G401.6 (cell line): ENCODE data around the gene SH2D3C.

Experiments used
- FAIRE-seq: peaks from 2 replicates; lab custom pipeline; 2012; peaks lifted over from hg19 to GRCh38; lab: Jason Lieb, UNC

The SH2D3C gene

GRCh38 chr9:127808347-127809001, 30.0 kb upstream of the SH2D3C start:
- no peak for FAIRE-seq

DNA sequence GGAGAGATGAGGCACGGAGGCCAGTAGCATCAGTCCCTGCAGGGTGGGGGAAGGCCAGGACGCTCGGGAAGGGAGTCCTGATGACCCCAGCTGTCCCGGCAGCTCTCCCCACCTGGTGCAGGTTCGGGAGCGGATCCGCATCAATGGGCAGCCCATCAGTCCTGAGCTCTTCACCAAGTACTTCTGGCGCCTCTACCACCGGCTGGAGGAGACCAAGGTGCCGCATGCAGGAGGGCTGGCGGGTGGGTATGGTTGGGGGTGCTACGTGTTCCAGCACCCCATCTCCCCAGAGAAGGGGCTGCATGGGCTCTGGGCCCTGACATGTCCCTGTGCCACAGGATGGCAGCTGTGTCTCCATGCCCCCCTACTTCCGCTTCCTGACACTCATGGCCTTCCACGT, 28.4 kb upstream of the SH2D3C start:
- FAIRE-seq = no peak

DNA sequence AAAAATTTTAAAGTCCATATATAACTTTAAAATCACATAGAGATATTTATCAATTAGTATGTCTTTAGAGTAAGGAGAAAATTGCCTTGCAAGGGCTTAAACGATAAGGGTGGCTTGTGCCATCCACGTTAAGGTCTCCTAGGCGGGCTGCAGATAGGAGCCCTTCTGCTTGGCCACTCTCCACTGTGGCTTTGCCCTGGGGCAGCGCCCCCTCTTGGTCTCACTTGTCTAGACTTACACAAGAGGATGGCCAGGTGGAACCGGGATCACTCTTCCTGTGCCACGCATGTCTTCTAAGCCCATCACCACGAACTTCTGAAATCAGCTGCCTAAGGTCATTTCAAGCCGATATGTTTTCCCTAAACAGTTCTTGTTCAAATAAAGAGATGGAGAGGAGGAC, 27.2 kb upstream of the SH2D3C start:
- no peak for FAIRE-seq

DNA sequence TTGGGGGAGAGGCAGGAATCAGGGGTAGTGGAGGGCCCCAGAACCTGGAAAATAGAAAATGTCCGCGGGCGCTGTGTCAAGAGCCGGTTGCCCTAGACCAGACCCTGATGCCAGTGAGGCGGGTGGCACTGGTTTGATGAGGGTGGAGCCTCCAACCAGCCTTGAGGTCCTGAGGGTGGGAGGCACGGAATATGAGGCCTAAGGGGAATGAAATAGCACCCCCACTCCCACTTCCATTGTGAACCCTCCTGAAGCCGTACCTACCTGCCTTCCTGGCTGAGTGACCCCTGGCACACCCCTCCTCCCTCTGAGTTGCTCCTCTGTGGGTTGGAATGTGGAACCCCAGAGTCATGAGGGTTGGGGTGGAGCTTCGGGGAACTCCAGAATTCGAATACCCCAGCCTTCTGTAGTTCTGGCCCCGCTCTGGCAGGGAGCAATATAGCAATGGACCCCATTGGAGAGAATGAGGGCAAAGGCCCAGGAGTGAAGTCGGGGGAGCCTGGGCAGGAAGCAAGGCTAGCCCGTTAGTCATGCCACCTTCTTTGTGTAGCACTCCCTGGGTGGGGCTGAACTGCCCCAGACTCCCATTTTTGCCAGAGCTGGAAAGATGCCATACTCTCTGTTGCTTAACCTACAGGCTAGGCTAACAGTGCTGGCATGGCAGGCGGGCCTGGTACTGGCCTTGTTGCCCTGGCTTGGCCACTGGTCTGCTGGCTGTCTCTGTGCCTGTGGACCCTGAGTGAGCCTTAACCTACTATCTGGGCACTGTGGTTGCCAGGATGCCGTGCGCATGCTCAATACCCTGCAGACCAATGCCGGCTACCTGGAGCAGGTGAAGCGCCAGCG, 25.3 kb upstream of the SH2D3C start:
- FAIRE-seq = no peak

DNA sequence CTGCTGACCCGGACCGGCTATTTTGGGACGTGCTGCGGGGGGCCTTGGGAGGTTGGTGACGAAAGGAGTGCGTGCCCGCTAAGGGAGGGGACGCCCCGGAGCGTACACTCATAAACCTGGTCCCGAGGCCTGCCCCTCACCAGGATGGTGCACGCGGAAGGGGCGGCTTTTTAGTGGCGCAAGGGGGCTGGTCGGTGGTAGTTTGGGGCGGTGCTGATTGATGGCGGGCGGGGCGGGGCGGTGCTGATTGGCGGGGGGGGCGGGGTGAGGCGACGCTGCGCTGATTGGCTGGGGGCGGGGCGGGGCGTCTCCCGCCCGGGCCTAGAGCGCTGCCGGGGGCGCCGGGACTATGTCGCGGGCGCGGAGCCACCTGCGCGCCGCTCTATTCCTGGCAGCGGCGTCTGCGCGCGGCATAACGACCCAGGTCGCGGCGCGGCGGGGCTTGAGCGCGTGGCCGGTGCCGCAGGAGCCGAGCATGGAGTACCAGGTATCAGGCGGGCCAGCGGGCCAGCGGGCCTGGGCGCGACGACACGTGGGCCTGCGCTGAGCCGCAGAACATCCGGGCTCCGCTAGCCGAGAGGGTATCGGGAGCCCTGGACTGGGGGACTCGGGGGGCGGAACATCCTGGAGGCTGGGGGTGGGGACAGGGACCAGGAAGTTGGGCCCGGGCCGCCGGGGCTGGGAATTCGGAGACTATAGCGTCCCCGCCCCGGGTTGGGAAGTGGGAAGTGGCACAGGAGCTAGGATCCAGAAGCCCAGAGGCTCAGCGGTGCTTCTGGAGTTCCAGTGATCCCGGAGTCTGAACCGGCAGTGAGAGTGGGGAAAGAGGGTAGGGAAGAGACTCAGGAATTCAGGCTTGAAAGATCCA, 24.3 kb upstream of the SH2D3C start, which contains the start of gene FPGS:
FPGS (plus strand) TSS at position 307 of the 868 bp plus-strand sequence; CDS start at position 350, 43 bp downstream.
- FAIRE-seq = no peak

DNA sequence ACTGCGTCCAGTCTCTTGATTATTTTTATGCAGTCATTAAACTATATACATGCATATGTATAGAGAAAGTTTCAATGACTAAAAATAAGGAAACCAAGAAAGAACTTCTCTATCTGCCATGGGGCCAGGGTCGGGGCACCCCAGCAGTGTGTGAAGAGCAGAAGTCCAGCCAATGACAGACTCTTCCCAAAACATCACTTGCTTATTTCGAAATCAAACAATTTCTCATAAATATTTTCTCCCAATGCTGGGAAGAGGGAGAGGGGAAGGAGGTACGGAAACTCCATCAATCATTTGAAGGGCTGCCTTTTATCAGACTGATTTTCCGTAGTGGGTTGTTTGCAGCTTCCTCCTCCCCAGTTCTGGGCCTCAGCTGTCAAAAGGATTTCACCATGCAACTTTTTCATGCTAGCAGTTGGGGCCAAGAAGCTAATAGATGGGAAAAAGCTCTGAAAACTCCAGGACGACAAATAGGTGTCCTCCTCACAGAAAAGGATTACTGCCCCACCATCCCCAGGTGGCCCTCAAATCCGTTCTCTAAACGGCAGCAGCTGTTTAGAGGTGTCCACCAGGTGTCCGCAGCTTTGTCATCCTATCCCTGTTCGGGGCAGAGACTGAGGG, 23.6 kb upstream of the SH2D3C start:
- no peak for FAIRE-seq

DNA sequence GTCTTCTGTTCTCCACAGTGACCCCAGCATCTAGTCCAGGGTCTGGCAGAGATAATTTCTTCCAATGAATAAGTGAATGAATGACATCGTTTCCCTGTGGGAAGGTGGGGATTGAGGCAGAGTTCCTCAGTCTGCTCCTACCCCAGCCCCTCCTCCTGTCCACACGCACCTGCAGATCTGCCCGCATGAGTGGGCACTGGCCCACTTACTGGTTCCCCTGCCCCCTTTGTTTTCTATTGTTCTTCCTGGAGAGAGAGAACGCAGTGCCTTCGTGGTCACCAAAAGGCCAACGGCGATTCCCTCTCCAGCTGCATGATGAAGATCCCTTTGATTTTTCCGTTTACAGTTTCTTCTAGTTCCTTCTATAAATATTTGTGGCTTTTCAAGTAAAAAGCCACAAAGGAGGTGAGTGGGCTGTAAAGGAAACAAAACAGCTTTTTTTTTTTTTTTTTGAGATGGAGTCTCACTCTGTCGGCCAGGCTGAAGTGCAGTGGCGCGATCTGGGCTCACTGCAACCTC, 18.4 kb upstream of the SH2D3C start:
- FAIRE-seq = no peak

- no peak for FAIRE-seq
Measured at GRCh38 chr9:127796225-127796813, 17.9 kb upstream of the SH2D3C start.

DNA sequence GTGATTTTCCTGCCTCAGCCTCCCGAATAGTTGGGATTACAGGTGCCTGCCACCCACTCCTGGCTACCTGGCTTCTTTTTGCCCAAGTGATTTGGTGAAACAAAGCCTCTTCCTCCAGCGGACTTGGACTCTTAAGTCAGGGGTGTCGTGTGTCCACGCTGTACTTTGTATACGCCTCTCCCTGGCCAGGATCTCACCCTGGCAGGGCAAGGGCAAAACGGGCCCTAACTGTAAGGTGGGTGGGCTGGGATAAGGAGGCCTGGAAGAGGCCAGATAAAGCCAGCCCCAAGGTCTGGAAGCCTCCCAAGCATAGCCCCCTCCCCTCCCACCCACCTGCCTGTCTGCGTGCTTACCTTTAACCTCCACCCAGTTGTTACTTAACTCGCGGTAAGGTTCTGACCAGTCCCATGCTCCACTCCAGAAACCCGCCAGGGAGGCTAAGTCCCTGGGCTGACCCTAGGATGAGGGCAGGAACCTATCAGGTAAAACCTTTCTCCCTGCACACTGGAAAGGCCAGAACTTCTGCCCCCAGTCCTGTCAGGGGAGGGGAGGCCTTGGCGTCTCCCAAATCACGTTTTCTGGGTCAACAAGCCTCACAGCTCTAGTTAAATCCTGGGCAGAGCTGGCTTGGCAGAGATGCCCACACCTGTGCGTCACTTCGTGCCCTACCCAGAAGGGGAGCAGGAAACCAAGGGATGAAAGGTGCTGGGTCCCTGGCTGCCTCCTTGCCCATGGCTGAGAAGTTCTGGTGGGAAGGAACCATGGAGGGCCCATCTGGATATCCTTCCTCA, 15.7 kb upstream of the SH2D3C start:
- no peak for FAIRE-seq

DNA sequence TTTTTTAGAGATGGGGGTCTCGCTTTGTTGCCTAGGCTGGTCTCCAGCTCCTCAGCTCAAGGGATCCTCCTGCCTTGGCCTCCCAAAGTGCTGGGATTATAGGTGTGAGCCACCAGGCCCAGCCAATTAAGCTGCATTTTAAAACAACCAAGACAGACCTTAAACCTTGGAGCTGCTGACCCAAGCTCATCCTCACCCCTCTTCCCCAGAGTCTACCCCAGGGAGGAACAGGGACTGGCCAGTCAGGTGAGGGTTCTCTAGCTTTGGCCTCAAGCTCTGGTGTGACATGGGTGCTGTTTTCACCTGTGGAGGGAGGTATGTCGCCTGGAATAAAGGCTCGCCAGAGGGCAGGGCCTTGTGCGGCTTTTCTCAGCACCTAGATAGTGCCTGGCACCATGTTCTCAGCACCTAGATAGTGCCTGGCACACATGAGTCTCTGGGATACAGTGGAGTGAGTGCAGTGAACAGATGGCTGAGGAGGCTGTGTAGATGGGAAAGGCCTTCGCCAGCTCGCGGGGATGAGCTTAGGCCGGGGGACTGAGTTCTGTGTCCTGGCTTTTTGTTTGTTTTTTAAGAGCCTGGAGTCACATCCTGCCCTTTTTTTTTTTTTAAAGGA, 14.7 kb upstream of the SH2D3C start:
- FAIRE-seq = no peak

- no peak for FAIRE-seq
Measured at GRCh38 chr9:127792417-127793031, 14.1 kb upstream of the SH2D3C start.

DNA sequence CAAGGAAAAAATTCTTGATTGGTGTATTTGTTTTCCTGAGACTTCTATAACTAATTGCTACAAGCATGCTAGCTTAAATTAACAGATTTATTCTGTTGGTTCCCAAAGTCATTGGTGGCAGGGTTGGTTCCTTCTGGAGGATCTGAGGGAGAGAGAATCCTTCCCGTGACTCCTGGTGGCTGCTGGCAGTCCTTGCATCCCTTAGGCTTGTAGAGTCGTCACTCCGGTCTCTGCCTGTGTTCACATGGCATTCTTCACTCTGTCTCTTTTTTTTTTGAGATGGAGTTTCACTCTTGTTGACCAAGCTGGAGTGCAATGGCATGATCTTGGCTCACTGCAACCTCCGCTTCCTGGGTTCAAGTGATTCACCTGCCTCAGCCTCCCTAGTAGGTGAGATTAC, 12.6 kb upstream of the SH2D3C start:
- FAIRE-seq = no peak

GRCh38 chr9:127790094-127790855, 11.8 kb upstream of the SH2D3C start:
- no peak for FAIRE-seq

- FAIRE-seq = no peak
Measured at GRCh38 chr9:127789179-127789578, 10.7 kb upstream of the SH2D3C start.

GRCh38 chr9:127788337-127789011, 10.0 kb upstream of the SH2D3C start:
- FAIRE-seq = no peak

GRCh38 chr9:127786773-127787104, 8.3 kb upstream of the SH2D3C start:
- FAIRE-seq = no peak

- FAIRE-seq = no peak
Measured at GRCh38 chr9:127785933-127786772, 7.7 kb upstream of the SH2D3C start, which contains the start of gene CDK9. TSS of gene CDK9 (plus strand) at chr9:127786034. CDS start at chr9:127786149, 115 bp downstream.
